Spinal cord (tissue), 10 donors: ENCODE measurements around the gene TRIM66. TPM values are rescaled to one million over a fixed set of nuclear protein-coding genes. Genes with fewer than 3 reads are reported as not detected.

ENCODE experiments used
- DNase-seq, 6 donors: peaks; one replicate each; pipeline versions ENCODE4 v3.0.0 to v3.0.0-alpha.2; 2013 to 2015; ENCODE audit warnings: low spot score in 6 of 6, low read depth in 4 of 6
- H3K27ac ChIP-seq: one replicate; pipeline ENCODE4 v1.5.1; 2013; ENCODE audit warnings: low read depth, low read length, control low read depth
- H3K27me3 ChIP-seq: one replicate; pipeline ENCODE4 v1.6.1; 2013; ENCODE audit warnings: low read length; ENCODE audit not compliant: control insufficient read depth, insufficient read depth
- H3K36me3 ChIP-seq: one replicate; pipeline ENCODE4 v1.6.1; 2013; ENCODE audit warnings: low read length; ENCODE audit not compliant: control insufficient read depth, insufficient read depth
- H3K4me1 ChIP-seq: one replicate; pipeline ENCODE4 v1.6.1; 2013; ENCODE audit warnings: low read length; ENCODE audit not compliant: control insufficient read depth, insufficient read depth
- H3K4me3 ChIP-seq: one replicate; pipeline ENCODE4 v1.5.1; 2013; ENCODE audit warnings: low read depth, low read length, control low read depth
- H3K9me3 ChIP-seq: one replicate; pipeline ENCODE4 v1.6.1; 2013; ENCODE audit warnings: low read length; ENCODE audit not compliant: control insufficient read depth, insufficient read depth
- WGBS: methylation state at CpG from one replicate; pipeline ENCODE4 v1.1.5; 2013; ENCODE audit warnings: missing lambda C conversion rate; ENCODE audit not compliant: insufficient coverage; 5-methylcytosine and 5-hydroxymethylcytosine counted together
- polyA plus RNA-seq, 2 donors: library from polyadenylated mRNA; unstranded; fragments of 120-200 nt; gene quantifications; one replicate each; pipeline ENCODE4 v1.2.1, GENCODE V29; 2013; ENCODE audit not compliant: insufficient read length in 2 of 2
- total RNA-seq, 2 donors: library from RNA; depleted of rRNA in 1 of 2; stranded (reverse); fragments of 120-200 nt in 1 of 2; fragments of >200 nt in 1 of 2; gene quantifications; one replicate each; pipeline versions ENCODE4 v1.2.3 to v1.2.4, GENCODE V29; 2013 to 2014
- donor health status: healthy.

Gene TRIM66
- total and polyA plus RNA-seq, 4 donors = 4.8 to 8.5 (median 7.5) TPM

DNA sequence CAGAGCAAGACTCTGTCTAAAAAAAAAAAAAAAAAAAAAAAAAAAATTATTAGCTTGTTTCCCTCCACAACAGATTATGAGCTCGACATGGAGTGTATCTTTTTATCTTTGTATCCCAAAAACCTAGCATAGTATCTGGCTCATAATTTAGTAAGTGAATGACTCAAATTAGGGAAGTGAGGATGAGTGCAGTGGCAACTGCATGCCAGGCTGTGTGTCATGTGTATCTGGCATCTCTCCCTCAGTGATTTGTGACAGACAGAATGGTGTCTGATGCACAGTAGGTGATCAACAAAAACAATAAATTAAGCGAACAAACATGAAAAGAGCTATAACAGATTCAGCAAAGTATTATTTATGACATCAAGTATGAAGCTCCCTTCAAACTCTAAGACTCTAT, 95.7 kb downstream of the TRIM66 start:
- Histone ChIP-seq H3K36me3 (no peaks in the 10 kb centered on the region), H3K4me1 (no peaks in the 10 kb centered on the region), H3K27me3 (no peaks in the 10 kb centered on the region), H3K4me3 (no peak overlapping the region), H3K9me3 (no peaks in the 10 kb centered on the region), H3K27ac (no peak overlapping the region)
- DNase-seq = no peak
- no CpG with 5 or more reads among the region's 2 CpGs for WGBS

DNA sequence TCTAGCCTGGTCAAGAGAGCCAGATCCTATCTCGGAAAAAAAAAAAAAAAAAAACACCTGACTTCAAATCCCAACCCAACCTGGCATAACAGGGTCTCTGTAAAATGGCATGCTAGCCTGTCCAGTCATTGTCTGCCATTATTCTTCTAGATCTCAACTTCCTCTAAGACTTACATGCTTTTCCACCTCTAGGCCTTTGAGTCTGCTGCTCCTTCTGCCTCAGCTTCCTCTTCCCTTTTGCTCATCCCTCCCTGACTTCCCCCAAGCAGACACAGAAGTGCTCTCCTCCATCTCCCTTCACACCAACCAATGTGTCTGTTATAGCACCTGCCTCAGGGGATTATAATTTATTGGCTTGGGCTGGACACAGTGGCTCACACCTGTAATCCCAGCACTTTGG, 96.3 kb downstream of the TRIM66 start:
- Histone ChIP-seq H3K4me3 (no peak overlapping the region), H3K27ac (no peak overlapping the region), H3K27me3 (no peaks in the 10 kb centered on the region), H3K9me3 (no peaks in the 10 kb centered on the region), H3K4me1 (no peaks in the 10 kb centered on the region), H3K36me3 (no peaks in the 10 kb centered on the region)
- DNase-seq = no peak
- WGBS = no CpG with 5 or more reads among the region's 1 CpG

DNA sequence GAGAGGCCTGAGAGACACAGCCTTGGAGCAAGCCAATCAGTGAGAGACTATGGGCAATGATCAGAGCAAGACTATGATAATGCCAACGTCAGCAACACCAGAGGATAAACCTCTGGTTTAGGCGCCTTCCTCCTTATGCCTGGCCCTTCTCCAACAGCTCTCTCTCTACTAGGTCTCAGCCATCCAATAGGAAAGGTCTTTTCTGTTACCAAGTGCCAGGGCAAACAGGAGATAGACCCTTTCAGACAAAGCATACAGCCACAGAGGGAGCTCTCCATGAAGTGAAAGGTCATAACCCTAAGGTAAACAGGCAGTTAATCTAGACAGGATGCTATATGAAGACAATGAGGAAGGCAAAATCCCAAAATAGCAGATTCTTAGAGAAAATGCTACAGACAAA, 98.0 kb downstream of the TRIM66 start:
- no peak overlapping the region for H3K4me3 ChIP-seq
- DNase-seq = no peak
- no peak overlapping the region for H3K27ac ChIP-seq
- 100% methylated on average over 1 of the region's 2 CpGs for WGBS
- H3K4me1 ChIP-seq = no peaks in the 10 kb centered on the region
- H3K9me3 ChIP-seq = no peaks in the 10 kb centered on the region
- H3K36me3 ChIP-seq = no peaks in the 10 kb centered on the region
- no peaks in the 10 kb centered on the region for H3K27me3 ChIP-seq

DNA sequence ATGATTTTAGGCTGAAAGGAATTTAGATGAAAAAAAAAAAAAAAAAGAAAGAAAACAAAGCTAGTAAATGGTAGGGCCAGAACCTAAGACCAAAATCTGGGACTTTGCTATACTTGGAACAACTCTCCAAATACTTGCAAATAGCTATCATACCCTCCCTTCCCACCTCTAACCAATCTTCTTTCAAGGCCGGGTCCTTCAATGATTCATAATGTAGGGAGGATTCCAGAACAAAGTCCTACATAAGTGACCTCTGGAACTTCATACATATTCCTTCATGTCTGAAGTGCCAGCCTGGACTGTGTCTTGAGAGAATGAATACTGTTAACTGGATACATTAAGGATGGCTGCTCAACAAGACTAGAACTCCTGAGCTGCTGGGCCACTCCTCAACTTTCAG, 98.4 kb downstream of the TRIM66 start:
- Histone ChIP-seq H3K9me3 (no peaks in the 10 kb centered on the region), H3K27ac (no peak overlapping the region), H3K4me1 (no peaks in the 10 kb centered on the region), H3K4me3 (no peak overlapping the region), H3K36me3 (no peaks in the 10 kb centered on the region), H3K27me3 (no peaks in the 10 kb centered on the region)
- WGBS = no CpG with 5 or more reads among the region's 1 CpG
- no peak for DNase-seq

DNA sequence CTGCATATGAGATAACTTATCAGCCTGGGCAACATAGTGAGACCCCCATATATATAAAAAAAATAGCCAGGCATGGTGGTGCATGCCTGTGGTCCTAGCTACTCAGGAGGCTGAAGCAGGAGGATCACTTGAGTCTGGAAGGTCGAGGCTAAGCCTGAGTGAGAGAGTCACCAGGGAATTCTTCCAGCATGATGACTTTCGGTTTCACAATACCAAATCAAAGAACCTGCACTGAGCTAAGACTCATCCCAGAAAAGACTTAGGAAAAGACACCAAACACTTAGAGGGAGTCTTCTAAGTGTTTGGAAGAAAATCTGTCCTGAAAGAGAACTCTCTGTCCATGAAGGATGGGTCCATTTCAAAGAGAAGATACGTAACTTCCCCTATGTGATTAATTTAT, 101.2 kb downstream of the TRIM66 start:
- Histone ChIP-seq H3K4me1 (no peaks in the 10 kb centered on the region), H3K27me3 (no peaks in the 10 kb centered on the region), H3K4me3 (no peak overlapping the region), H3K36me3 (no peaks in the 10 kb centered on the region), H3K27ac (no peak overlapping the region), H3K9me3 (peaks cover 3% of the 10 kb centered on the region)
- whole genome bisulfite sequencing = no CpG with 5 or more reads among the region's 3 CpGs
- no peak for DNase-seq

DNA sequence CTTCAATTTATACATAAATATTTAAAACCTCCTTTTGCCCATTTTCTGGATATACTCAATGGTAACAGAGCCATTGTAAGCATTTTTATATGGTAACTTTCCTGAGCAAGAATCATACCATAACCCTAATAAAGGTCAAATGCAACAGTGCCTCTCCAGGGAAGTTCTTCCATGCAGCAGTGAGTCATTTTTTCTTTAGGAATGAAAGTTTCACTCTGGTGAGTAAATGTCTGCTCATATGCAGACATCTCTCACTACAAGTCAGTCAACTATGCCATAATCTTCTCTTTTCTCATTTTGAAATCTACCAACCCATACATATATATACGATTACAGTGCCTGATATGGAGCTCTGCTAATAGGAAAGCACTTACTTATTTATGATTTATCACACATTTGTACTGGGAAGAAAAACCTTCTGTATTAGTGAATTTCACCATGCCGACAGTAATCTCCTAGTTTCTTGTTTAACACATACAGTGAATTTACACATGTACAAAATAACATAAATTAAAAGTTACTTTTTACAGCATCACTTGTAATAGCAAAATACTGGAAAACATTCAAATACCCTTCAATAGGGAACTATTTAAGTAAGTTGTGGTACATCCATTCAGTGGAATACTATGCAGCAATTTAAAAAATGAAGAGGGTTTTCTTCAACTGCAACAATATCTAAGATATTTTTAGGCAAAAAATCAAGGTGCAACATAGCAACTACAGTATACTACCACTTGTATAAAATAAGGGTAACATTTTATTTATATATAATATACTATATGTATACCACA, 104.5 kb downstream of the TRIM66 start:
- no peaks in the 10 kb centered on the region for H3K27me3 ChIP-seq
- no peak for DNase-seq
- no peak overlapping the region for H3K4me3 ChIP-seq
- no peaks in the 10 kb centered on the region for H3K4me1 ChIP-seq
- no peak overlapping the region for H3K27ac ChIP-seq
- no CpG with 5 or more reads among the region's 2 CpGs for WGBS
- H3K9me3 ChIP-seq = peaks cover 3% of the 10 kb centered on the region
- H3K36me3 ChIP-seq = no peaks in the 10 kb centered on the region

DNA sequence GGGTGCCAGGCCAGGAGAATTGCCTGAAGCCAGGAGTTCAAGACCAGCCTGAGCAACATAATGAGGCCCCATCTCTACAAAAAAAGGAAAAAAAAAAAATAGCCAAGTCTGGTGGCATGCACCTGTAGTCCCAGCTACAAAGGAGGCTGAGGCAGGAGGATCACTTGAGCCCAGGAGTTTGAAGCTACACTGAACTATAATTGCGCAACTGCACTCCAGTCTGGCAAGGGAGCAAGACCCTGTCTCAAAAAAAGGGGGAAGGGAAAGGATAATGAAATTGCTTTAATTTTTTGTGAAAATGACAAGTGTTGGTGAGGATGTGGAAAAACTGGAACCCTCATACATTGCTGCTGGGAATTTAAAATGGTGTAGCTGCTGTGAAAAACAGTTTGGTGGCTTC, 107.7 kb downstream of the TRIM66 start:
- WGBS = 100% methylated on average over 1 of the region's 1 CpG
- Histone ChIP-seq H3K27me3 (no peaks in the 10 kb centered on the region), H3K36me3 (no peaks in the 10 kb centered on the region), H3K4me3 (no peak overlapping the region), H3K4me1 (no peaks in the 10 kb centered on the region), H3K27ac (no peak overlapping the region), H3K9me3 (peaks cover 3% of the 10 kb centered on the region)
- DNase-seq = no peak

DNA sequence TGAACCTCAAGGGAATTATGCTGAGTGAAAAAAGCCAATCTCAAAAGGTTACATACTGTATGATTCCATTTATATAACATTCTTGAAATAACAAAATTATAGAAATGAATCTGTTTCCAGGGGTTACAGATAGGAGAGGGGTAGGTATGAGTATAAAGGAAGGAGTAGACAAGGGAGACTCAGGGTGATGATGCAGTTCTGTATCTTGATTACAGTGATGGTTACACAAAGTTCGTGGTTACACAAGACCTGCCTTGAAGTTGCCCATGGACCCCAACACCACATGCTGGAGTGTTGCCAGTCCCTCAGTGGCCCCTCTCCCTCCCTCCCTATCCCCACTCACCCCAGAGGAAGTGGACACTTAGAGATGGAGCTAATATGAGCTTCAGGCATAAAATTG, 108.7 kb downstream of the TRIM66 start:
- no peaks in the 10 kb centered on the region for H3K27me3 ChIP-seq
- no peak for DNase-seq

DNA sequence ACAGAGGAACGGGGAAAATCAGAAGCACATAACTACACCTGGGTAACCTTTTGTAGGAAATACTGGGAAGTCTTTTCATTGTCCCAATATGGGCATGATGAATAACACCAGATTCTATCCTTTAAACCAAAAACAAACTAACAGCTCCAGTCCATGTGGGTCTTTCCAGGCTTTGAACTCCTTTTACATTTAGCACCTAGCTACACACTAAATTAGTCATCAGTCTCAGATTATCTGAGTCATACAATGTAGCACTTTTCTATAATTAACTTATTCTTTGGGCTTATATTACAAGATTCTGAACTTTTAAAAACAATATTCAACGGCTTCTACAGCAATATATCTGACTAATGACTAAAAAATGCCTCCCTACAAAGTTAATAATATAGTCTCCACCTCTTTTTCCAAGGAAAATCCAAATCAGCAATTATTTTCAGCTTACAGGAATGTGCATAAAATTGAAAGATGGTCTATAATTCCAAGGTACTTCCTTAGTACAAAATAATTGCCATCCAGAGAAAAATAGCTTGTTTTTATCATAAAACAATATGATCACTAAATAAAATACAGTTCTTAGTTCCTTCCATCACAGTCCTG, 114.8 kb downstream of the TRIM66 start:
- no peaks in the 10 kb centered on the region for H3K27me3 ChIP-seq
- H3K36me3 ChIP-seq = no peaks in the 10 kb centered on the region
- H3K9me3 ChIP-seq = no peaks in the 10 kb centered on the region
- H3K4me1 ChIP-seq = no peaks in the 10 kb centered on the region
- WGBS = no CpG with 5 or more reads among the region's 2 CpGs
- no peak for DNase-seq
- H3K4me3 ChIP-seq = no peak overlapping the region
- H3K27ac ChIP-seq = no peak overlapping the region

More for the DNA sequence above, 108.7 kb downstream of the TRIM66 start:
- Histone ChIP-seq H3K36me3 (no peaks in the 10 kb centered on the region), H3K9me3 (peaks cover 3% of the 10 kb centered on the region), H3K4me3 (no peak overlapping the region), H3K27ac (no peak overlapping the region), H3K4me1 (no peaks in the 10 kb centered on the region)
- WGBS = no CpG with 5 or more reads among the region's 1 CpG

DNA sequence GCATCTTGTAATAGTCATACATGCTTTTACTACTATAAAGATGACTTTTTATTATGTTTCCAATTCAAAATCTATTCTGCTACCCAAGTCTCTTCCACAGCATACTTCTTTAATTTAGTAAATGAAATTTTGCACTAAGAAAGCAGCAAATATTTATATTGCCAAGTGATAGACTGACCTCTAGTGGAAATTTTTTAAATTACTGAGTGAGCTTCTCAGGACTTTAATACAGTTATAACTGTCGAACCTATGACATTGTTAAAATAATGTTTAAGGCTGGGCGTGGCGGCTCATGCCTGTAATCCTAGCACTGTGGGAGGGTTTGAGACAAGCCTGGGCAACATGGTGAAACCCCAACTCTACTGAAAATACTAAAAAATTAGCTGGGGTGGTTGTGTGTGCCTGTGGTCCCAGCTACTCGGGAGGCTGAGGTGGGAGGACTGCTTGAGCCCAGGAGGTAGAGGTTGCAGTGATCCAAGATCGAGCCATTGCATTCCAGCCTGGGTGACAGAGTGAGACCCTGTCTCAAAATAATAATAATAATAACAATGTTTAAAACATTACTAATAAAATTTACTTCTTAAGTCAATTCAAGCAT, 115.8 kb downstream of the TRIM66 start:
- Histone ChIP-seq H3K27ac (no peak overlapping the region), H3K36me3 (no peaks in the 10 kb centered on the region), H3K27me3 (no peaks in the 10 kb centered on the region), H3K4me1 (no peaks in the 10 kb centered on the region), H3K4me3 (no peak overlapping the region), H3K9me3 (no peaks in the 10 kb centered on the region)
- no CpG with 5 or more reads among the region's 5 CpGs for WGBS
- peak; percentile 35 to 90 (median 44) for DNase-seq
